Kidney tubule cell (primary cell): ENCODE data around the gene ERICH2.
A peak's percentile ranks its signal among the peaks of the same experiment; 100 is the strongest.

Experiments used
- DNase-seq: peaks from one replicate; pipeline ENCODE4 v3.0.0-alpha.2; 2018; ENCODE audit warnings: low spot score

Gene ERICH2

GRCh38 chr2:170763232-170763631, 6.9 kb upstream of the ERICH2 start:
- DNase-seq: no peak

- DNase-seq: no peak
Measured at GRCh38 chr2:170764880-170765261, 5.3 kb upstream of the ERICH2 start.

GRCh38 chr2:170766693-170767092, 3.5 kb upstream of the ERICH2 start:
- peak; percentile 1 for DNase-seq

- peak; percentile 94 for DNase-seq
Measured at GRCh38 chr2:170770606-170771420, 635 bp downstream of the ERICH2 start.

GRCh38 chr2:170771421-170771937, 1.3 kb downstream of the ERICH2 start:
- no peak for DNase-seq

- no peak for DNase-seq
Measured at GRCh38 chr2:170772295-170772694, 2.1 kb downstream of the ERICH2 start.

GRCh38 chr2:170774074-170774473, 3.9 kb downstream of the ERICH2 start:
- DNase-seq: no peak

- no peak for DNase-seq
Measured at GRCh38 chr2:170778900-170779299, 8.7 kb downstream of the ERICH2 start.

GRCh38 chr2:170779304-170779703, 9.1 kb downstream of the ERICH2 start:
- DNase-seq: no peak

- DNase-seq: no peak
Measured at GRCh38 chr2:170782673-170783072, 12.5 kb downstream of the ERICH2 start.

- no peak for DNase-seq
Measured at GRCh38 chr2:170783549-170783948, 13.4 kb downstream of the ERICH2 start.

- no peak for DNase-seq
Measured at GRCh38 chr2:170798996-170799395, 28.8 kb downstream of the ERICH2 start.

- no peak for DNase-seq
Measured at GRCh38 chr2:170806548-170806947, 36.4 kb downstream of the ERICH2 start.

GRCh38 chr2:170812710-170813600, 42.8 kb downstream of the ERICH2 start:
- DNase-seq: peak; percentile 79

GRCh38 chr2:170813611-170814532, 43.7 kb downstream of the ERICH2 start:
- DNase-seq: peak; percentile 43

- DNase-seq: no peak
Measured at GRCh38 chr2:170814533-170815230, 44.5 kb downstream of the ERICH2 start.

GRCh38 chr2:170815311-170815710, 45.1 kb downstream of the ERICH2 start:
- no peak for DNase-seq

- DNase-seq: peak; percentile 75
Measured at GRCh38 chr2:170815746-170816503, 45.7 kb downstream of the ERICH2 start.

GRCh38 chr2:170816504-170817092, 46.4 kb downstream of the ERICH2 start, which contains the start of gene GAD1:
Gene GAD1, plus strand, starts transcription at chr2:170816887. Its CDS starts 1,705 bp downstream, at chr2:170818592.
- peak; percentile 89 for DNase-seq
